Neural progenitor cell (in vitro differentiated cells): ENCODE measurements around the gene CDH3.

Experiments used
- CTCF ChIP-seq: fragments of 200-600 bp; sonication (generic); IDR thresholded peaks from 2 replicates; pipeline ENCODE4 v1.5.1; 2017; ENCODE audit warnings: antibody characterized with exemption, mild to moderate bottlenecking
- EZH2 ChIP-seq: fragments of 200-600 bp; sonication (generic); IDR thresholded peaks from 2 replicates; pipeline ENCODE4 v1.6.1; 2017; ENCODE audit warnings: antibody characterized with exemption, mild to moderate bottlenecking, moderate library complexity

GRCh38 chr16:68718590-68718989 is 73.5 kb downstream of the CDH3 start:
- TF ChIP-seq CTCF (no peak), EZH2 (no peak)
